Measurements from ENCODE around the gene NTNG2.

Gene NTNG2

GRCh38 chr9:132187121-132187620 lies 25.3 kb downstream of the NTNG2 start:
- peaks cover 23 to 44% of the 10 kb centered on the region in 2 donors for H3K4me1 ChIP-seq (ENCODE audit: control insufficient read depth in 2 of 2, insufficient read depth in 1 of 2, low read depth in 1 of 2, low read length in 2 of 2)
- no peak overlapping the region for H3K27ac ChIP-seq (replicated peaks; ENCODE audit: low read length)
- no peak overlapping the region for H4K91ac ChIP-seq (ENCODE audit: low read depth, low read length, poor library complexity)
- no peak overlapping the region for H3K4me3 ChIP-seq (ENCODE audit: low read length in 2 of 2)
- no peak overlapping the region for H4K8ac ChIP-seq (ENCODE audit: low read depth, low read length)
- no peaks in the 10 kb centered on the region for H3K36me3 ChIP-seq (replicated peaks in 1 of 2; ENCODE audit: control insufficient read depth in 2 of 2, insufficient read depth in 2 of 2, low read length in 2 of 2)
- DNase-seq (ENCODE audit: low spot score) = no peak
- no peak overlapping the region for H3K9ac ChIP-seq (ENCODE audit: low read depth, low read length, poor library complexity)
- peak overlapping the region; percentile 95 for H3K18ac ChIP-seq (ENCODE audit: low read length)
- no peaks in the 10 kb centered on the region for H3K9me3 ChIP-seq (replicated peaks in 1 of 2; ENCODE audit: control insufficient read depth in 2 of 2, insufficient read depth in 1 of 2, low read depth in 1 of 2, low read length in 2 of 2)
- H2BK5ac ChIP-seq (ENCODE audit: low read length) = no peak overlapping the region
- H3K4ac ChIP-seq (ENCODE audit: low read length) = no peak overlapping the region
- H2BK12ac ChIP-seq (ENCODE audit: low read length) = peak overlapping the region; percentile 30
- peak overlapping the region; percentile 64 for H2AFZ ChIP-seq (ENCODE audit: low read length)
- no peak overlapping the region for H3K14ac ChIP-seq (ENCODE audit: low read length)
- H3K4me2 ChIP-seq (ENCODE audit: insufficient read depth, low read length, poor library complexity, severe bottlenecking) = peak overlapping the region; percentile 21
- peak overlapping the region; percentile 96 for H2BK15ac ChIP-seq (ENCODE audit: low read length)
- no CpG with 5 or more reads among the region's 14 CpGs for WGBS, 2 donors (ENCODE audit: extremely low coverage in 2 of 2, insufficient read length in 2 of 2, insufficient replicate concordance in 1 of 2)
- peak overlapping the region; percentile 44 for H3K23ac ChIP-seq (ENCODE audit: low read depth, low read length, poor library complexity)
- H2AK5ac ChIP-seq (ENCODE audit: low read depth, low read length) = peak overlapping the region; percentile 4
- H3K27me3 ChIP-seq (ENCODE audit: control insufficient read depth in 3 of 3, insufficient read depth in 3 of 3, low read depth in 1 of 3, low read length in 3 of 3) = peaks cover 0 to 26% (median 23%) of the 10 kb centered on the region in 3 experiments
- H3K79me1 ChIP-seq (ENCODE audit: low read depth, low read length) = no peaks in the 10 kb centered on the region
- H2BK120ac ChIP-seq (ENCODE audit: low read depth, low read length) = no peak overlapping the region

- no CpG with 5 or more reads among the region's 10 CpGs for WGBS, 2 donors (ENCODE audit: extremely low coverage in 2 of 2, insufficient read length in 2 of 2, insufficient replicate concordance in 1 of 2)
- Histone ChIP-seq H3K9me3 (replicated peaks in 1 of 2; ENCODE audit: control insufficient read depth in 2 of 2, insufficient read depth in 1 of 2, low read depth in 1 of 2, low read length in 2 of 2) (no peaks in the 10 kb centered on the region), H3K36me3 (replicated peaks in 1 of 2; ENCODE audit: control insufficient read depth in 2 of 2, insufficient read depth in 2 of 2, low read length in 2 of 2) (no peaks in the 10 kb centered on the region), H2BK12ac (ENCODE audit: low read length) (peak overlapping the region; percentile 41), H3K23ac (ENCODE audit: low read depth, low read length, poor library complexity) (no peak overlapping the region), H3K4me3 (ENCODE audit: low read length in 2 of 2) (no peak overlapping the region), H3K4ac (ENCODE audit: low read length) (peak overlapping the region; percentile 37), H3K27me3 (ENCODE audit: control insufficient read depth in 3 of 3, insufficient read depth in 3 of 3, low read depth in 1 of 3, low read length in 3 of 3) (peaks cover 0 to 23% (median 14%) of the 10 kb centered on the region in 3 experiments), H2BK5ac (ENCODE audit: low read length) (peak overlapping the region; percentile 39), H3K27ac (replicated peaks; ENCODE audit: low read length) (no peak overlapping the region), H3K79me1 (ENCODE audit: low read depth, low read length) (no peaks in the 10 kb centered on the region), H2BK15ac (ENCODE audit: low read length) (peak overlapping the region; percentile 97), H2AFZ (ENCODE audit: low read length) (no peak overlapping the region), H2AK5ac (ENCODE audit: low read depth, low read length) (peak overlapping the region; percentile 56), H3K14ac (ENCODE audit: low read length) (no peak overlapping the region), H3K18ac (ENCODE audit: low read length) (peak overlapping the region; percentile 64), H2BK120ac (ENCODE audit: low read depth, low read length) (peak overlapping the region; percentile 72), H4K8ac (ENCODE audit: low read depth, low read length) (no peak overlapping the region), H3K4me2 (ENCODE audit: insufficient read depth, low read length, poor library complexity, severe bottlenecking) (no peak overlapping the region), H3K4me1 (ENCODE audit: control insufficient read depth in 2 of 2, insufficient read depth in 1 of 2, low read depth in 1 of 2, low read length in 2 of 2) (peaks cover 5 to 15% of the 10 kb centered on the region in 2 donors), H4K91ac (ENCODE audit: low read depth, low read length, poor library complexity) (no peak overlapping the region), H3K9ac (ENCODE audit: low read depth, low read length, poor library complexity) (peak overlapping the region; percentile 4)
- no peak for DNase-seq (ENCODE audit: low spot score)
Measured at GRCh38 chr9:132190966-132191365, 29.1 kb downstream of the NTNG2 start.

GRCh38 chr9:132192728-132193127 lies 30.9 kb downstream of the NTNG2 start:
- H4K91ac ChIP-seq (ENCODE audit: low read depth, low read length, poor library complexity) = no peak overlapping the region
- H3K9me3 ChIP-seq (replicated peaks in 1 of 2; ENCODE audit: control insufficient read depth in 2 of 2, insufficient read depth in 1 of 2, low read depth in 1 of 2, low read length in 2 of 2) = no peaks in the 10 kb centered on the region
- no peak overlapping the region for H4K8ac ChIP-seq (ENCODE audit: low read depth, low read length)
- H3K27me3 ChIP-seq (ENCODE audit: control insufficient read depth in 3 of 3, insufficient read depth in 3 of 3, low read depth in 1 of 3, low read length in 3 of 3) = peaks cover 0 to 10% (median 10%) of the 10 kb centered on the region in 3 experiments
- H2AFZ ChIP-seq (ENCODE audit: low read length) = no peak overlapping the region
- H2AK5ac ChIP-seq (ENCODE audit: low read depth, low read length) = no peak overlapping the region
- no peaks in the 10 kb centered on the region for H3K36me3 ChIP-seq (replicated peaks in 1 of 2; ENCODE audit: control insufficient read depth in 2 of 2, insufficient read depth in 2 of 2, low read length in 2 of 2)
- no peak overlapping the region for H2BK120ac ChIP-seq (ENCODE audit: low read depth, low read length)
- no peak overlapping the region for H3K4me3 ChIP-seq (ENCODE audit: low read length in 2 of 2)
- peaks cover 0 to 3% of the 10 kb centered on the region in 2 donors for H3K4me1 ChIP-seq (ENCODE audit: control insufficient read depth in 2 of 2, insufficient read depth in 1 of 2, low read depth in 1 of 2, low read length in 2 of 2)
- no peaks in the 10 kb centered on the region for H3K79me1 ChIP-seq (ENCODE audit: low read depth, low read length)
- H2BK5ac ChIP-seq (ENCODE audit: low read length) = peak overlapping the region; percentile 39
- H3K23ac ChIP-seq (ENCODE audit: low read depth, low read length, poor library complexity) = no peak overlapping the region
- H2BK15ac ChIP-seq (ENCODE audit: low read length) = peak overlapping the region; percentile 49
- no peak overlapping the region for H2BK12ac ChIP-seq (ENCODE audit: low read length)
- no CpG with 5 or more reads among the region's 11 CpGs for WGBS, 2 donors (ENCODE audit: extremely low coverage in 2 of 2, insufficient read length in 2 of 2, insufficient replicate concordance in 1 of 2)
- no peak overlapping the region for H3K14ac ChIP-seq (ENCODE audit: low read length)
- H3K9ac ChIP-seq (ENCODE audit: low read depth, low read length, poor library complexity) = no peak overlapping the region
- H3K4ac ChIP-seq (ENCODE audit: low read length) = no peak overlapping the region
- H3K18ac ChIP-seq (ENCODE audit: low read length) = peak overlapping the region; percentile 83
- DNase-seq (ENCODE audit: low spot score) = no peak
- H3K27ac ChIP-seq (replicated peaks; ENCODE audit: low read length) = no peak overlapping the region
- H3K4me2 ChIP-seq (ENCODE audit: insufficient read depth, low read length, poor library complexity, severe bottlenecking) = no peak overlapping the region

- Histone ChIP-seq H3K18ac (ENCODE audit: low read length) (no peak overlapping the region), H3K14ac (ENCODE audit: low read length) (no peak overlapping the region), H2AK5ac (ENCODE audit: low read depth, low read length) (no peak overlapping the region), H3K9ac (ENCODE audit: low read depth, low read length, poor library complexity) (no peak overlapping the region), H2AFZ (ENCODE audit: low read length) (no peak overlapping the region), H3K27ac (replicated peaks; ENCODE audit: low read length) (no peak overlapping the region), H4K91ac (ENCODE audit: low read depth, low read length, poor library complexity) (no peak overlapping the region), H3K27me3 (ENCODE audit: control insufficient read depth in 3 of 3, insufficient read depth in 3 of 3, low read depth in 1 of 3, low read length in 3 of 3) (peaks cover 0 to 3% (median 3%) of the 10 kb centered on the region in 3 experiments), H3K9me3 (replicated peaks in 1 of 2; ENCODE audit: control insufficient read depth in 2 of 2, insufficient read depth in 1 of 2, low read depth in 1 of 2, low read length in 2 of 2) (no peaks in the 10 kb centered on the region), H2BK120ac (ENCODE audit: low read depth, low read length) (no peak overlapping the region), H3K36me3 (replicated peaks in 1 of 2; ENCODE audit: control insufficient read depth in 2 of 2, insufficient read depth in 2 of 2, low read length in 2 of 2) (no peaks in the 10 kb centered on the region), H2BK12ac (ENCODE audit: low read length) (peak overlapping the region; percentile 24), H3K23ac (ENCODE audit: low read depth, low read length, poor library complexity) (no peak overlapping the region), H3K79me1 (ENCODE audit: low read depth, low read length) (no peaks in the 10 kb centered on the region), H2BK15ac (ENCODE audit: low read length) (peak overlapping the region; percentile 59), H2BK5ac (ENCODE audit: low read length) (peak overlapping the region; percentile 69), H3K4ac (ENCODE audit: low read length) (no peak overlapping the region), H3K4me2 (ENCODE audit: insufficient read depth, low read length, poor library complexity, severe bottlenecking) (no peak overlapping the region), H3K4me1 (ENCODE audit: control insufficient read depth in 2 of 2, insufficient read depth in 1 of 2, low read depth in 1 of 2, low read length in 2 of 2) (no peaks in the 10 kb centered on the region), H4K8ac (ENCODE audit: low read depth, low read length) (no peak overlapping the region), H3K4me3 (ENCODE audit: low read length in 2 of 2) (no peak overlapping the region)
- DNase-seq (ENCODE audit: low spot score) = no peak
- no CpG with 5 or more reads among the region's 12 CpGs for WGBS, 2 donors (ENCODE audit: extremely low coverage in 2 of 2, insufficient read length in 2 of 2, insufficient replicate concordance in 1 of 2)
Measured at GRCh38 chr9:132193227-132194124, 31.6 kb downstream of the NTNG2 start.
